HG03108 (cell line): Measurements from ENCODE around the gene ADAMTS18.

Experiments
- ATAC-seq: cut with Tn5 transposase; IDR thresholded peaks from one replicate; pipeline ENCODE4 v1.9.1; 2021; ENCODE audit warnings: moderate library complexity; ENCODE audit not compliant: unreplicated experiment

The ADAMTS18 gene

DNA sequence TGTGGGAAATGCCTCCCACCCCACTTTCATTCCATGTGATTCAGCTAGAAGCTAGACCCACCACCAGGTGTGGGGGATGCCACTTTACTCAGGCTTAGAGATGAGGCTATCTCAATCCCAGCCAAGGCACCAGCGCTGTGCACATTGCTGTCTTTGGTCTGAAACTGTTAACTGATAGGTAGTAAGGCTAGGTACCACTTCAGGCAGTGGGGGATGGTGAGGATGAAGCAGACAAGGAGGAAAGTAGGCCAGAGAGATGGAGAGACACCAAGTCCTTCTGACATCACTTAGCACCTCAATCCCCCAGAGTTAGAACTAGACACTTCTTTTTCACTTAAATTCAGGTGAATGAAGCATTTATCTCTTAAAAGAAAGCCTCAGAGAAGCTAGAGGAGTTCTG is 35.8 kb downstream of the ADAMTS18 start:
- no peak for ATAC-seq

DNA sequence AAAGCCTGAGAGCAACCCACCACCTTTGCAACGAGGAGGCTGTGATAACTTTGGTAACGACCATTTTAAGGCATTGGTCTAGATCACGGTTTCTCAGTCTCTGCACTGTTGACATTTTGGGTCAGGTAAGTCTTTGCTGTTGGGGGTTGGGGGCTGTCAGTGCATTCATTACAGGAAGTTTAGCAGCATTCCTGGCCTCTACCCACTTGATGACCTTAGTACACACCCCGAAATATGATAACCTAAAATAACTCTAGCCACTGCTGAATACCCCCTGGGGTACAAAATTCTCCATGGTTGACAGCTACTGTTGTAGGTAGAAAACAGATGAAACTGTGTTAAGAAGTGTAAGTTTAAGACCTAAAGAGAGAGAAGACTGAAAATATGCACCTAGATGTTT is 36.3 kb downstream of the ADAMTS18 start:
- ATAC-seq, result no peak

DNA sequence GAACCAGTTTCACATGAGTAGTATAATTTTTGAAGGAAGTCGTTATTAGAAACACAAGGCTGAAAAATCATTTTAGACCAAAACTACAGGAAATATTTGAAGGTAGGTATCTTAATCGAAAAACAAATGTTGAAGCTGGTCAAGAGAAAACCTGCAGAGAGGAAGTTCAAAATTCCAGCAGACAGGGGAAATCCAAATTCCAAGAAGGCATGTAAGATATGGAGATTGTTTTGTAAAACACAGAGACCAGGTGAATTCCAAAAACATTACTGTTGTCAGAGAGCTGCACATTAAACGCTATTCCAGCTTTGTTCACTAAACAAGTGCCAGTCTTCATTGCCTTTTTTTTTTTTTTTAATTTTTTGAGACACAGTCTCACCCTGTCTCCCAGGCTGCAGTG is 38.4 kb downstream of the ADAMTS18 start:
- ATAC-seq, result no peak

DNA sequence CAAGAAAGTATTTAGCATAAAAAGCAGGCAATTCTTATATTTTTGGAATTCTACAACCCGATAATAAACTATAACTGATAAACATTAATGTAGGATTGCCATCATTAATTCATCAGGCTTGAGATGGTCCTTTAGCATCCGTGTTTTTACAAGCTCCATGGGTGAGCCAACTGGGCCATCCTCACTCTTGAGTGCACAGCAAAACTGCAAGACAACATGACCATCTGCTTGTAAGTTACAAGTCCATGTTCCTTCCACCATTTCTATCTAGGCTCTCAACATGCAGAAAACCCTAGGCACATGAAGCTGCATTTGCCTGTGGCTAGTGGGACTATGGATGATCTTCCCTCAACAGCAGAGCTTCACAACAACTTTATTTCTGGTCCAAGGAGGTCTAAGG is 40.1 kb downstream of the ADAMTS18 start:
- no peak for ATAC-seq

DNA sequence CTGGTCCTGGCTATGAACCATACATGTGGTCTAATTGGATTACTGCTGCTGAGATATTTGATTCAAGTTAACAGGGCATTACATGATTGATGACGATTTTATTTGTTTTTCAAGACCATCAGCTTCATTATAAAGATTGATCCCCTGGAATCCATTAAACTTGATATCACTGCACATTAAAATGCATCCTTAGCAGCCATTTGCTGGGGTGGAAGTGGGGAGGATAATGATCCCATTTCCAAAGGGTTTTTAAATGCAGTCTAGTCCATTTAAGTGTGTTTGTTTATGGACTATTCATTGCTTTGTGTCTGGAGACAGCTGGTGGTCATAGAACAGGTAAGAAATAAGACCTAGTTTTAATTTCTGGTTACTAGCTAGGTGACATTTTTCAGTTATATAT is 40.9 kb downstream of the ADAMTS18 start:
- no peak for ATAC-seq

DNA sequence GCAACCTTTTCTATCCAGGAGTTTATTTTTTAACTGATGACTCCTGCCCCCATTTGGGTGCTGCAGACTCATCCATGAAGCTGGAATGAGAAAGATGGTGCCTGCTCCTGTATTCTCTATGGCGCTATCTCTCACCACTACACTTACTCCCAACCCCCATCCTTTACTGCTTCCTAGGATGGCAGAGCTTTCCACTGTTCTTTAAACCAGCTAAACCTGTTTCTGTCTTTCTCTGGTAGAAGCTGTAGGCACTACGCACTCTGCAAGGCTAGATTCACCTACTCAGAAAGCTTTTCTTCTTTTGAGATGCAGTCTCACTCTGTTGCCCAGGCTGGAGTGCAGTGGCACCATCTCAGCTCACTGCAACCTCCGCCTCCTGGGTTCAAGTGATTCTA is 47.0 kb downstream of the ADAMTS18 start:
- no peak for ATAC-seq

DNA sequence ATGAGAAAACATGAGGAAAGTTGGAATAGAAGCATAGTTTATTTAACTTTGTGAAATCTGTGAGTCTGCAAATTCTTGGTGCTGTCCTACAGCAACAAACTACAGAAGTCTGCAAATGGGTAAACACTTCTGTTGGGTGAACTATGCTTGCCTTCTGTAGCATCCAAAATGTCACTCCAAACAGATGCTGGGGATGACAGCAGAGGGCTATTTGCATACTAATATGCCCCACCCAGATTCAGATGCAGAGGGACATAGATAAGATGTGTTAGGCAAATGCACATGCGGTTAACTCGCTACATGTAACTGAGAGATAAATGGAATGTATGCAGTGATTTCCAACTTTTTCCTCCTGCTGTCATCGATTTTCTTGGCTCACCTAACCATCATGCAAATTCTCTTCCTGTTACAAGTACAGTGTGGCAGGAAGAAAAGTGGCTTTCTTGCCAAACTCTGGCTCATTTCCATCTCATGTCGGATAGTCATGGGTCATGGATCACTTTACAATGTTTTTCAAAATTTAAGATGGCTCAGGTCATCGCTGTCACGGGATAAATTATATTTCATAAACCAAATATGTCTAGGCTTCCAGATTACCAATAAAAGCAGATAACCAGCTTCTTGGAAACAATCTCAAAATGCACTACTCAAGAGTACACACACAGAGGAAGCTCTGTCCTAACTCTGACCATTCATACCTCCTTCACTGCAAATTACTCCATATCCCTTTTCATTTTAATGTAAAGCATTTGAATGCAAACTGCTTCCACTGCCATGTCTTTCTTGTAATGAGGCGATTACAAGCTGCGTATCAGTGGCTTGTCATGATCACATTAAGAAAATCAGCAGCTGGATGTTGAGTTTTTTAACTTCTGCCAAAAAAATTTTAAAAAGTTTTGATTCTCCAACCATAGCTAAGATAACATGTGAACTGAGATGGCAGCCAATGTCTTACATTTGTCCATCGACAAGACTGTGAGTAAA is 47.7 kb downstream of the ADAMTS18 start:
- no peak for ATAC-seq

DNA sequence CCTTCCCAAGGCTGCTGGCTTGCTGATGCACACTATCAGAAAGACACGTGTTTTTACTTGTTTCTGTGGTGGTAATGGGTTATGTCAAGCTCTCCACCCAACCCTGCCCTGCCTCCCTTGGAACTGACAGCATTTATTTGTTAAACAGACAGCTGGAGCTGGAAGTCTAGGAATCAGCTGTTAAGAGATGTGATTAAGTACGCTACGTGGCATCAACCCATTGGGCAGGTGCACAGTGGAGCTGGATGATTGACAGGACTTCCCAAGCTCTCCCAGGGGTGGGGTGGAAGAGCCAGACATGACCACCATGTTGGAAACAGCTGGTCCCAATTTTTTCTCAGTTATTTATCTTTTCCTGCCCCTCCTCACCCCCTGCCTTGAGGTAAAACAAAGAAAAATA is 49.4 kb downstream of the ADAMTS18 start:
- no peak for ATAC-seq

DNA sequence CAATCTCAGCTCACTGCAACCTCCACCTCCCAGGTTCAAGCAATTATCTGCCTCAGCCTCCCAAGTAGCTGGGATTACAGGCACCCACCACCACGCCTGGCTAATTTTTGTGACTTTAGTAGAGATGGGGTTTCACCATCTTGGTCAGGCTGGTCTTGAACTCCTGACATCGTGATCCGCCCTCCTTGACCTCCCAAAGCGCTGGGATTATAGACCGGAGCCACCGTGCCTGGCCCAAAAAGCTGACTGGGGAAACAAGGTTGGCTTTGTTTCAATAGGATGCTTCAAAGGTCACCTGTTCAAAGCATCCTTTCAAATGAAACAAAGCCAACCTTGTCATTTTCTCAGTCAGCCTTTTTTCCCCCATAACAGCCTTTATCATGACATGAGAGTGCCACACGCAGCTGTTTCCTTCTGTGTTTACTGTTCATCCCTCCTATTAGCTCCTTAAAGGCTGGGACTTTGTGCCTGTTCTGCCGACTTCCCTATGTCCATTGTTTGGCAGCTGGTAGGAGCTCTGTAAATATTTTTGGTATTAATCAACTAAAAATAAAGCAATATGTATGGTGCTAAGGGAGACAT is 51.1 kb downstream of the ADAMTS18 start:
- no peak for ATAC-seq

DNA sequence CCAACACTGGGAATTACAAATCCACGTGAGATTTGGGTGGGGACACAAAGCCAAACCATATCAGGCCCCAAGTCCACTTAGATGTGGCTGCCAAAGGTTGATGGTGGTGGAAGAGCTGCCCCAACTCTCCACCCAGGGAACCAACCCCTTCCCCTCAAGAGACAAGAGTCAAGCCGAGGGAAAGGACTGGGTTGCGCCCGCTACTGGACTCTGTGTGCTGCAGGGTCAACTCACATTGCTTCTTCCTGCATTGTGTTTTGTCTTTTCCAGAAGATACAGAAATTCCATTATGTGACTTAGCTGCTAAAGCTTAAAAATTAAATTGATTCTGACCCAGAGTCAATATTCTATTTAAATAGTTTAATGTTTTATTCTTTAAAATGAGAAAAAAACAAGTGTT is 58.5 kb downstream of the ADAMTS18 start:
- no peak for ATAC-seq

DNA sequence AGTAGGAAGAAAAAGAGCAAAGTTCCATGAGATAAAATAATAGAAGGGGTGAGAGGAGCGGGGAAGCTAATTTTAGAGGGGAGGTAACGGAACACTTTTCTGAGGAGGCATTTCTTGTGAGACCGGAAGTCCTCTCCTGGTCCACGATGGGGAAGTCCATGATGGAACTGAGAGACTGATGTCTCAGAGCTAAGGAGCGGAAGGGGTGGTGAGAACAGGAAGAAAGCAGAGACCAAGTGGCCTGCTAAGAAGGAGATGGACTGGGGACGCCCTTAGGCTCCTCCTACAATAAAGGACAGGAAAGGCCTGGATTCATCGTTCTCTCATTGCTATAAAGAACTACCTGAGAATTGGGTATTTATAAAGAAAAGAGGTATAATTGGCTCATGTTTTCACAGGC is 59.4 kb downstream of the ADAMTS18 start:
- ATAC-seq, result no peak

DNA sequence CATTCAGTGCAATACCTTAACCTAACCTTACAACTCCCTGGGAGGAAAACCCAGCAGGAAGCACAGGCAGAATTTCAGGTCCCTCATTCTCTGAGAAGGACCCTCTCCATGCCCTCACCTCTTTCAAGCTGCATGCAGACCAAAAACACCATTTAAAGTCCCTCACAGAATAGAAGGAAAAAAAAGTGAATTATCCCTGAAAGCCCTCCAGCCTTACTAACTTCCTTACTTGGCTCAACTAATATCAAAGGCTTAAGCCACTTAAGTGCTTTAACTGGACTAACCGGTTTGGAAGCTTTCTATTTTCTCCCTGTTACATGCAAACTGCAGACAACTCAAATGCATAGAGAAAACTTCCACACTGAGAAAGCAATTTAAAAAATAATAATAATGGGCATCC is 60.5 kb downstream of the ADAMTS18 start:
- no peak for ATAC-seq

DNA sequence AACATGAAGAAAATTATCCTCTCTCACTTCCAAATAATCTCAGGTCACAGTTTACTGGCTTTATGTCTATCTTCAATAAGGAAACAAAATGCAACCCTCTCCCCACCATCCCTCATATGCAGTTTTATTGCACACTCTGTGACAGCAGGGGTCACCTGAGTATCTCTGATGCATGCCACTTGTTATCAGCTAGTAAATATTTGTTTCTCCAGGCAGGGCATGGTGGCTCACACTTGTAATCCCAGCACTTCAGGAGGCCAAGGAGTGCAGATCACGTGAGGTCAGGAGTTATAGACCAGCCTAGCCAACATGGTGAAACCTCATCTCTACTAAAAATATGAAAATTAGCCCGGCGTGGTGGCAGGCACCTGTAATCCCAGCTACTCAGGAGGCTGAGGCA is 61.1 kb downstream of the ADAMTS18 start:
- no peak for ATAC-seq

DNA sequence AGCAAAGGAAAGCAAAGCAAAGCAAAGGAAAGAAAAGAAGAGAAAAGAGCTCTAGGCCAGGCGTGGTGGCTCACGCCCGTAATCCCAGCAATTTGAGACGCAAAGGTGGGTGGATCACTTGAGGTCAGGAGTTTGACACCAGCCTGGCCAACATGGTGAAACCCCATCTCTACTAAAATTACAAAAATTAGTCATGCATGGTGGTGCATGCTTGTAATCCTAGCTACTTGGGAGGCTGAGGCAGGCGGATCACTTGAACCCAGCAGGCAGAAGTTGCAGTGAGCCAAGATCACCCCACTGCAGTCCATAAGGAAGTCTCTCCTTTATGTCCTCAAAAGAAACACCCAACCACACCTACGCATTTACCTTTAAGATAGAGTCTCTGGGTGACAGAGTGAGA is 70.1 kb downstream of the ADAMTS18 start:
- ATAC-seq, result no peak

DNA sequence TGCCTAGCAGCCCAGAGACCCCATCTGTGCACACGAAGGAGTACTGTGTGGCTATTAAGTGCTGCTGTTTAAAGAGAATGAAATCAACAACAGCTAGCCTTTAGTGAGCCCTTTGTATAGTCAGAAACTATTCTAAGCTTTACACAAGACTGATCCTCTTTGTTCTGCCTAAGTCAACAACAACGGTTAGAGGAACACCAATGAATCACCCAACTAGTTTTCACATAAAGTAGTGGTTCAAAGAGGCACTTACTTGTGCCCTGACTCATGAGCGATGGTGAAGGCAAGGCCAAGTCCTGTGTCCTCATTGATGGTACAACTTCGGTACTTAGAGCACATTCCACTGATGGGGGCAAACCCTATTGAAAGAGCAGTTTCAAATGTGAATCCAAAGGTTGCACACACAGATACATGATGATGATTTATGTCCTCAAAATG is 75.8 kb downstream of the ADAMTS18 start:
- ATAC-seq, result no peak

DNA sequence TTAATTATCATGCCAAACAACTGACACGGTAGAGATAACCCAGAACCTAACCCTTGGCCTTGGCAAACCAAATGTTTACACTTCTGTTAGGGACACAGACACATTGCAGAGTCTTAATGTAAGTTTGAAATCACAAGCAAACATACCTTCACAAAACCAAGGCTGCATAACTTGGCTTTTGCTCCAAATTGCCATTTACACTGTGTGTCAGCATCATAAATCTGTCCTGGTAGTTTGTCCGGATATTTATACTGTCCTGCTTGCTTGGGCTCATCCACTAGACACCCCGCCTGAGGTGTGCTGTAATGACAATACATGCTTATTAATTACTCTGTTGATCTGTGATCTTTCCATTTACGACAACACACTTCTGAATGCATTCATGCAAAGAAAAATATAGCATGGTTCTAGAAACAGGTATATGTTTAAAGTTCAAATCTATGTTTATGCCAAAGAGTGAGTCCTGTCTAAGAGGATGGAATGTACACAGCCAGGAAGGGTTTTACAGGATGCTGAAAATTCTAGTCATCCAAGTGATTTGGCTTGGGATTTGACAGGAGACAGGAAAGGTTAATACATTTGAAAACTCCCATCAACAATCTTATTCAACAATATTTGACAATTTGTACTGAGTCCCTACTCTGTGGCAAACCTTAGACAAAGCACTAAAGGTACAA is 81.1 kb downstream of the ADAMTS18 start:
- ATAC-seq, result no peak

DNA sequence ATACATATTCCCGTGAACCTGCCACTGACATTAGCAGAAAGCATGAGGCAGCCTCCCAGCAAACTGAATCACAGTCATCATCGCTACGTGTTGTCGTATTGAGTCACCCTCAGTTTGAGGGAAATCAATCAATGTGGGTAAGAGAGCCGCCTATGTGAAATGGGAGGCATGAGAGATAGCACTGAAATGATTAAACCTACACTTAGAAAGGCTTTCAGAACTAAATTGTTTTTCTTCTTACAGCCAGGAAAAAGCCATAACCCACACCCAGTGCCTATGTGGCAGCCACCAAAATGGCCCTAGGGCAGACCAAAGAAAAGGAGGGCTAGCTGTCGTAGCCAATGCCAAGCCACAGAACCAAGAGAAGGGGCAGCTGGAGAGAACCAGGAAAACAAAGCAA is 90.5 kb downstream of the ADAMTS18 start:
- ATAC-seq, result no peak

DNA sequence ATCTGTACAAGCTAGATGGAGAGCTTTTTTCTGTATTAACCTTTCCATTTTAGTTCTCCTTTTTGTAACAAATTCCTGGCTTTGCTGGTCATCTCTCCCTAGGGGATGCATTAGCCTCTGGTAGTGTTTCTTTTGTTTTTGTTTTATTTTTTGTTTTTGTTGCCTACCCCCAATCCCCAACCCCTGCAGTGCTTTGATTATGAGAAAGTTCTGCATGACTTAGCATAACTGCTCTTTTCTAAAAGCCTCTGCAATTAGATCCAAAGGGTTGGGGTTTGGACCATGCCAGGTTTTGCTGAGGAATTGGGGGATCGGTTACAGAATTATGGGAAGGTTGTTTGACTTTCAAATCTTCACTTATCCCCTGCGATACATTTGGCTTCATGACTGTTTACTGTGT is 98.2 kb downstream of the ADAMTS18 start:
- ATAC-seq, result no peak

DNA sequence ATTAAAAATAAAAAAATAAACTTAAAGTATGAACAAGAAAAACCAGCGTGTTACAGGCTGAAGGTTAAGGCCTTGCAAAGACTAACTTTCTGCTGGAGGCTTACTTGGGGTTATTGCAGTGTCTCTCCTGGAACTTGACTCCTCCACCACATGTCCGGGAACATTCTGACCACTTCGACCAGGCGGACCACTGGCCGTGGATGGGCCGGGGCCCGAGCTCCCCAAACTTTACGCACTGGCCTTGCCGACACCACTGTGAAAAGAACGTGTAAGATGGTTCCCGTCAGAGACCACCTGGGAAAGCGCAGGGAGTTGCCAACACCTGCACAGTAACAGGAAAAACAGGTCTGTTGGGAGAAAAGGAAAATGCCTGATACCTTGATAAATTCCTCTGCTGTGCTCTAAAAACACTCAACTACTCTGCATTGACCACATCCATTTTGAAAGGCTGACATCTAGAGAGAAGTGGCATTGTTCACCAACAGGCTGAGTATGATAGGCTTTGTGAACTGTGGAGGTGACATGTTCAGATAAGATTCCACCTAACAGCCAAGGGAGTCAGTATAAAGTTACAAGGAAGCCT is 99.1 kb downstream of the ADAMTS18 start:
- no peak for ATAC-seq

DNA sequence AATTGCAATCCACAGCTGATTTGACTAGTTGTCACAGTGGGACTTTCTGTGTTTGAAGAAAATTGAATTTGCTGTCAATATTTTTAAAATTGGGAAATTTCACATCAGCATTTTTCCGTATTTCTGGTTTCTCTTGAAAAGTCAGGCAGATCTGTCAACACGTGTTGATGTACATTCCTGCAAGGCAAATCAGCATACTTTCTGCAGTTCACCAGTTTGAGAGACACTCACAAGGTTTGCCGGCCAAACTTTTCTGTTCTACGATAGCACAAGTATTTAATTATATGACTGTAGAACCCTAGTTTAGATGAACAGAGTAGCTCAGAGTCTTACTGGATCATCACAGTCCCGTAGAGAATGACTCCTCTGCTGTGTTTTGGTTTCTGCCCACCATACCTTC is 102.0 kb downstream of the ADAMTS18 start:
- no peak for ATAC-seq

DNA sequence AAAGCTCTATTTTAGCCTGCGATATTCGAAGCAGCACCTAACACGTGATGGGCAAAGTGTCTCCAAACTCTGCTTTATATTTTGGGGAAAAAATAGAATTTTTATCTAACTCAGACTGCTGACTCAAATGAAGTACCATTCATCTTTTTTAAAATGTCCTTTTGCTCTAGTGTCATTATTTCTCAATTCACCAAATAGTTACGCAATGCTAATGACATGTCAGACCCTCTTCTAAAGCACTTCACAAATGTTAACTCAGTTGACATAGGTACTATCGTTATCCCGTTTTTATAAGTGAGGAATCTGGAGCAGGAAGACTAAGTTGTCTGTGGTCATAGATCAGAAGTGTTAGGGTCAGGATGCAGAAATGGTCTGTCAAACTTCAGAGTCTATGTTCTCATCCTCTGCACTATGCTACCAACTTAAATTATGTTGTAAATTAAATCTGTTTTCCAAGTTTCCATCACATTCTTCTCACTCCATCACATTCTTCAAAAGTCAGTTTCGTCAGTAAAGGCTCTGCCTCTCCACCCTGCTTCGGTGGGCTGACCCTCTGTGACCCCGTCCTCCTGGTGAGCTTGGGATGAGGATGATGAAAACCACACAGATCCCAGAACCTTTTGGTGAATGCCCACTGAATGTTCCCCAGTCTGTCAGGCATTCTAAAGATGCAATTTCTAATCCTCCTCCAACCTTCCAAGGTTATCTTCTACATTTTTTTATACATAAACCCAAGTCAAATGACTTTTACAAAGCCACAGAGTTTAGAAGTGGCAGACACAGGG is 102.8 kb downstream of the ADAMTS18 start:
- ATAC-seq, result no peak
